H1 (cell line): Measurements from ENCODE around the gene P2RY11. TPM values are rescaled to one million over a fixed set of nuclear protein-coding genes. Genes with fewer than 3 reads are reported as not detected.

Experiments used
- CTBP2 ChIP-seq: IDR thresholded peaks from 2 replicates; pipeline ENCODE4 v1.7.0; 2011; ENCODE audit warnings: borderline replicate concordance, mild to moderate bottlenecking, moderate library complexity, mixed read lengths, low read length; ENCODE audit not compliant: insufficient read depth, insufficient read length
- GTF2F1 ChIP-seq: IDR thresholded peaks from 2 replicates; pipeline ENCODE4 v1.6.1; 2012; ENCODE audit warnings: low read depth, low read length, improper control_type of control experiment, borderline replicate concordance
- JUN ChIP-seq: IDR thresholded peaks from 2 replicates; pipeline ENCODE4 v1.6.1; 2011; ENCODE audit warnings: low read depth, mild to moderate bottlenecking, improper control_type of control experiment, low read length
- SIN3A ChIP-seq, 2 experiments: IDR thresholded peaks in 1 of 2; conservative IDR thresholded peaks in 1 of 2; 2 replicates each; pipeline ENCODE4 v1.6.1; 2011 to 2012; ENCODE audit warnings: low read length in 2 of 2, improper control_type of control experiment in 1 of 2, low read depth in 1 of 2, mild to moderate bottlenecking in 1 of 2
- SIX5 ChIP-seq: IDR thresholded peaks from 2 replicates; pipeline ENCODE4 v1.6.1; 2011; ENCODE audit warnings: mild to moderate bottlenecking, low read depth, low read length
- TBP ChIP-seq: IDR thresholded peaks from 2 replicates; pipeline ENCODE4 v1.6.1; 2011; ENCODE audit warnings: low read depth, low read length, improper control_type of control experiment
- TCF12 ChIP-seq: IDR thresholded peaks from 2 replicates; pipeline ENCODE4 v1.6.1; 2011; ENCODE audit warnings: low read depth, mild to moderate bottlenecking, low read length
- YY1 ChIP-seq: IDR thresholded peaks from 2 replicates; pipeline ENCODE4 v1.6.1; 2011; ENCODE audit warnings: low read depth, mild to moderate bottlenecking, low read length
- polyA plus RNA-seq, 7 experiments: library from polyadenylated mRNA; depleted of rRNA in 3 of 7; stranded (reverse) in 5 of 7; unstranded in 2 of 7; fragments of >200 nt in 5 of 7; fragments of 200-250 nt in 2 of 7; gene quantifications; 1 replicate in 5 of 7; 2 replicates in 1 of 7; 4 replicates in 1 of 7; pipeline versions ENCODE4 v1.2.1 to v1.2.3, GENCODE V29; 2011 to 2013; ENCODE audit warnings: missing spikeins in 2 of 7, mixed read lengths in 2 of 7
- total RNA-seq: library from RNA; stranded (reverse); fragmentation: NEBNext Ultra II Directional; extraction: Animal tissue kit (Norgen Biotek cat#: 25700); gene quantifications from 2 replicates; pipeline ENCODE4 v1.2.1, GENCODE V29; 2021
- TF ChIP-seq, protein P1 (sequence below): IDR thresholded peaks from 2 replicates; pipeline ENCODE4 v1.6.1; 2012; ENCODE audit warnings: inconsistent platforms

P2RY11 gene
- total and polyA plus RNA-seq, 2 of the 8 experiments (the other 6 are each of a cell fraction or from before 2014, with no cell fraction given), result 9.2 to 18.0 TPM

DNA sequence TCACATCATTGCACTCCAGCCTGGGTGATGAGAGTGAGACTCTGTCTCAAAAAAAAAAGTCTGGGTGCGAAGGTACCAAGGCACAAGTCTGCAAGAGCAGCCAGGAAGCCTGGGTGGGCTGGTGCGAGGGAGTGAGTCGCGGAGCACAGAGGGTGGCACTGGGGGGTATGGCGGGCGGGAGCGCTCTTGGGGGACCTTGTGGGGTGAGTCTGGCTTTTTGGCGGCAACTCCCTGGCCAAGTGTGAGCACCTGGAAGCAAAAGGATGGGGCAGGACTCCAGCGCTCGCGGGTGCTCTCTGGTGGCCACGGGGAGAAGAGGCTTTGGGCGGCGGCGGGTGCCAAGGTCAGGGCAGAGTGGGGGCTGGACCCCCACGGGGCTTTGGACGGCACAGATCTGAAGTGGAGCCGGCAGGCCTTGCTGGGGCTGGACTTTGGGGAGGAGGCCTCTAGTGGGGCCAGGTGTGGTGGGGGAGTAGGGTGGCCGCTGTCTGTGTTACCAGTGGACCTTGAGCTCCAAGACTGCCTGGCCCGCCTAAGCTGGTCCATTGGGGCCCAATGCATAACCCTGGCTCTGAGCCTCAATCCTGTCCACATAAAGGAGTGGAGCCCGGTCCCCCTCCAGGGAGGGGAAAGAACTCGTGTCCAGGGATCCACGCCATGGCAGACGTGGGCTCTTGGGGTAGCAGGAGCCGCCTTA lies 1.6 kb downstream of the P2RY11 start (continued):
- TF ChIP-seq GTF2F1 (no peak), TCF12 (0 out of 2 replicates have a peak, but pooled peaks have one; percentile 46), SIX5 (no peak), JUN (no peak), CTBP2 (no peak), TBP (no peak), YY1 (0 out of 2 replicates have a peak, but pooled peaks have one; percentile 10), SIN3A (conservative IDR thresholded peaks at IDR 0.05 in 1 of 2, IDR thresholded peaks at IDR 0.05 in 1 of 2; ENCODE audit: low read depth in 1 of 2, low read length in 2 of 2) (no peak)
- TF ChIP-seq, protein P1, sequence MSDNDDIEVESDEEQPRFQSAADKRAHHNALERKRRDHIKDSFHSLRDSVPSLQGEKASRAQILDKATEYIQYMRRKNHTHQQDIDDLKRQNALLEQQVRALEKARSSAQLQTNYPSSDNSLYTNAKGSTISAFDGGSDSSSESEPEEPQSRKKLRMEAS, result peak; percentile 84
- TF ChIP-seq, all 59 proteins: peak for 9
